HCT116 (cell line): Measurements from ENCODE around the gene HAPLN3. TPM values are rescaled to one million over a fixed set of nuclear protein-coding genes. Genes with fewer than 3 reads are reported as not detected.

ENCODE experiments used
- ATAC-seq: fragments of 200-7000 bp; cut with Tn5 transposase; 2 replicates; pipeline ENCODE4 v1.9.1; 2020; ENCODE audit warnings: mild to moderate bottlenecking, moderate library complexity
- BruUV-seq: library from RNA; stranded (reverse); fragments of 400-500 nt; replicated peaks from 2 replicates; lab custom pipeline; 2021; lab: Mats Ljungman, UMichigan
- CTCF ChIA-PET: fragments of 300-600 bp; sonication (Branson Sonifier 250); formaldehyde crosslinking; loops from one replicate; lab custom pipeline; 2021; ENCODE audit warnings: antibody characterized with exemption; lab: Charles Lee
- POLR2A ChIA-PET: fragments of 300-600, 350-600 bp; sonication (Branson Sonifier 250); formaldehyde crosslinking; loops from one replicate; lab custom pipeline; 2021; ENCODE audit warnings: antibody characterized with exemption; lab: Charles Lee
- RAD21 ChIA-PET, 2 experiments: fragments of 300-600 bp; sonication (Branson Sonifier 250); formaldehyde crosslinking; loops; one replicate each; lab custom pipeline; 2023; ENCODE audit warnings: low total read pairs in 2 of 2; ENCODE audit not compliant: uncharacterized antibody in 2 of 2, unreplicated experiment in 2 of 2, low non-redundant PET in 1 of 2; lab: Charles Lee
- DNase-seq: peaks from one replicate; pipeline ENCODE4 v3.0.0-alpha.2; 2010; ENCODE audit warnings: low read depth, low spot score
- H2AFZ ChIP-seq: fragments of 200-600 bp; shearing (Covaris generic), sonication (generic); 2 replicates; pipeline ENCODE4 v1.6.1; 2017; ENCODE audit warnings: low read depth, mixed run types, mixed read lengths, antibody characterized with exemption, low read length; ENCODE audit not compliant: poor library complexity, severe bottlenecking
- H3K27ac ChIP-seq: 2 replicates; pipeline ENCODE4 v1.5.1; 2012; ENCODE audit warnings: low read depth, low read length
- H3K27me3 ChIP-seq: fragments of 200-600 bp; sonication (generic); 2 replicates; pipeline ENCODE4 v1.6.1; 2016; ENCODE audit warnings: mixed run types, low read length, mixed read lengths; ENCODE audit not compliant: insufficient read depth
- H3K36me3 ChIP-seq, 2 experiments: fragments of 200-500 bp in 1 of 2; fragments of 200-600 bp in 1 of 2; sonication (Bioruptor generic) in 1 of 2; sonication (generic) in 1 of 2; 2 replicates each; pipeline versions ENCODE4 v1.5.1 to v1.6.1; 2014 to 2016; ENCODE audit warnings: low read length in 2 of 2, inconsistent platforms in 1 of 2, mixed read lengths in 1 of 2, mixed run types in 1 of 2; ENCODE audit not compliant: insufficient read depth in 2 of 2, control insufficient read depth in 1 of 2
- H3K4me1 ChIP-seq, 2 experiments: fragments of 200-600 bp in 1 of 2; sonication (generic) in 1 of 2; 2 replicates each; pipeline versions ENCODE4 v1.5.1 to v1.6.1; 2012 to 2017; ENCODE audit warnings: low read length in 2 of 2, inconsistent platforms in 1 of 2, mild to moderate bottlenecking in 1 of 2, mixed read lengths in 1 of 2, mixed run types in 1 of 2, moderate library complexity in 1 of 2; ENCODE audit not compliant: insufficient read depth in 2 of 2, control insufficient read depth in 1 of 2
- H3K4me2 ChIP-seq: fragments of 200-600 bp; sonication (generic); 2 replicates; pipeline ENCODE4 v1.6.1; 2017; ENCODE audit warnings: mixed run types, low read length, mixed read lengths
- H3K4me3 ChIP-seq, 2 experiments: fragments of 200-600 bp in 1 of 2; sonication (generic) in 1 of 2; replicated peaks in 1 of 2; 2 replicates each; pipeline ENCODE4 v1.5.1; 2011 to 2016; ENCODE audit warnings: low read length in 2 of 2, control low read depth in 1 of 2, low read depth in 1 of 2, mild to moderate bottlenecking in 1 of 2, mixed read lengths in 1 of 2, mixed run types in 1 of 2
- H3K79me2 ChIP-seq: fragments of 200-600 bp; sonication (generic); 2 replicates; pipeline ENCODE4 v1.6.1; 2017; ENCODE audit warnings: mild to moderate bottlenecking, mixed run types, low read length, moderate library complexity, mixed read lengths; ENCODE audit not compliant: insufficient read depth
- H3K9ac ChIP-seq: fragments of 200-600 bp; sonication (generic); 2 replicates; pipeline ENCODE4 v1.6.1; 2016; ENCODE audit warnings: low read length, mixed read lengths
- H3K9me2 ChIP-seq: fragments of 200-600 bp; sonication (generic), shearing (Covaris generic); 2 replicates; pipeline ENCODE4 v1.6.1; 2017; ENCODE audit warnings: mixed run types, mild to moderate bottlenecking, moderate library complexity; ENCODE audit not compliant: insufficient read depth
- H3K9me3 ChIP-seq, 2 experiments: fragments of 200-500 bp in 1 of 2; fragments of 200-600 bp in 1 of 2; sonication (Bioruptor generic) in 1 of 2; sonication (generic) in 1 of 2; 2 replicates each; pipeline ENCODE4 v1.6.1; 2014 to 2017; ENCODE audit warnings: low read length in 2 of 2, mixed read lengths in 2 of 2, inconsistent platforms in 1 of 2, low read depth in 1 of 2, mild to moderate bottlenecking in 1 of 2, mixed run types in 1 of 2, moderate library complexity in 1 of 2; ENCODE audit not compliant: control insufficient read depth in 1 of 2, insufficient read depth in 1 of 2
- H4K20me1 ChIP-seq: fragments of 200-600 bp; sonication (generic), shearing (Covaris generic); 2 replicates; pipeline ENCODE4 v1.6.1; 2017; ENCODE audit warnings: mixed run types, mild to moderate bottlenecking, moderate library complexity; ENCODE audit not compliant: insufficient read depth
- CBX3 ChIP-seq: IDR thresholded peaks from 2 replicates; pipeline ENCODE4 v1.6.1; 2012; ENCODE audit warnings: low read depth
- CEBPB ChIP-seq: IDR thresholded peaks from 2 replicates; pipeline ENCODE4 v1.6.1; 2012; ENCODE audit warnings: low read depth
- CTCF ChIP-seq, 3 experiments: fragments of 200-600 bp in 1 of 3; sonication (generic) in 1 of 3; IDR thresholded peaks in 2 of 3; conservative IDR thresholded peaks in 1 of 3; 2 replicates each; pipeline ENCODE4 v1.5.1; 2012 to 2017; ENCODE audit warnings: low read depth in 2 of 3, low read length in 2 of 3, antibody characterized with exemption in 1 of 3, borderline replicate concordance in 1 of 3, control low read depth in 1 of 3, mild to moderate bottlenecking in 1 of 3, mixed read lengths in 1 of 3, mixed run types in 1 of 3, moderate library complexity in 1 of 3; ENCODE audit not compliant: insufficient read depth in 1 of 3
- FOSL1 ChIP-seq: IDR thresholded peaks from 2 replicates; pipeline ENCODE4 v1.6.1; 2012; ENCODE audit warnings: low read depth
- MAX ChIP-seq: IDR thresholded peaks from 2 replicates; pipeline ENCODE4 v1.6.1; 2012
- POLR2AphosphoS5 ChIP-seq: IDR thresholded peaks from 2 replicates; pipeline ENCODE4 v1.6.1; 2011; ENCODE audit warnings: mild to moderate bottlenecking, low read depth, low read length, moderate library complexity
- SRF ChIP-seq: IDR thresholded peaks from 2 replicates; pipeline ENCODE4 v1.6.1; 2012; ENCODE audit warnings: low read depth
- YY1 ChIP-seq: IDR thresholded peaks from 2 replicates; pipeline ENCODE4 v1.6.1; 2011; ENCODE audit warnings: low read length, low read depth, moderate library complexity, mild to moderate bottlenecking; ENCODE audit not compliant: insufficient replicate concordance; ENCODE audit errors: extremely low read depth
- intact Hi-C: fragments of 100-400 bp; cut with micrococcal nuclease; formaldehyde crosslinking; loops from 2 replicates; pipeline ENCODE4 v1.10.0; 2022
- total RNA-seq: library from RNA; stranded (reverse); gene quantifications from one replicate; pipeline ENCODE4 v1.2.1, GENCODE V29; 2021; ENCODE audit not compliant: unreplicated experiment

Gene HAPLN3
- total RNA-seq, 1 experiment from 2014 or later: 10.9 TPM

- TF ChIP-seq CTCF (IDR thresholded peaks at IDR 0.05 in 2 of 3, conservative IDR thresholded peaks at IDR 0.05 in 1 of 3; ENCODE audit: borderline replicate concordance in 1 of 3, insufficient read depth in 1 of 3, low read depth in 2 of 3, low read length in 2 of 3): no peak
These were observed 24.0 kb downstream of the HAPLN3 start (continued) for GRCh38 chr15:88871313-88871712.

- ChIA-PET RAD21 (no interaction called here), CTCF (no interaction called here), POLR2A (no interaction called here)
- Histone ChIP-seq H3K36me3 (no peaks in the 10 kb centered on the region), H3K79me2 (no peaks in the 10 kb centered on the region), H3K4me1 (no peaks in the 10 kb centered on the region), H3K4me3 (no peak overlapping the region), H3K9me2 (no peaks in the 10 kb centered on the region), H2AFZ (no peak overlapping the region), H4K20me1 (no peaks in the 10 kb centered on the region), H3K27me3 (peaks cover 8% of the 10 kb centered on the region; the same call in 1 of the 2 replicates), H3K4me2 (no peak overlapping the region), H3K9ac (no peak overlapping the region), H3K27ac (no peak overlapping the region), H3K9me3 (no peaks in the 10 kb centered on the region)
- BruUV-seq: no TSS peak
- TF ChIP-seq POLR2AphosphoS5 (no peak), CBX3 (no peak), CTCF (IDR thresholded peaks at IDR 0.05 in 2 of 3, conservative IDR thresholded peaks at IDR 0.05 in 1 of 3; ENCODE audit: borderline replicate concordance in 1 of 3, insufficient read depth in 1 of 3, low read depth in 2 of 3, low read length in 2 of 3) (no peak), YY1 (no peak), SRF (no peak), MAX (no peak), CEBPB (no peak), FOSL1 (no peak)
- ATAC-seq: no peak
- intact Hi-C loops: no loop called here
- no peak for DNase-seq
These were observed 29.0 kb downstream of the HAPLN3 start for GRCh38 chr15:88866295-88866881.
